HepG2 (cell line): ENCODE data around the gene AKR1A1. TPM values are rescaled to one million over a fixed set of nuclear protein-coding genes. Genes with fewer than 3 reads are reported as not detected.

Experiments
- ARID2 ChIP-seq: sonication (generic); formaldehyde crosslinking; IDR thresholded peaks from 2 replicates; pipeline ENCODE4 v1.8.1; 2022; ENCODE audit warnings: mild to moderate bottlenecking, missing genetic modification reagents, borderline replicate concordance
- ARID4A ChIP-seq: sonication (generic); formaldehyde crosslinking; IDR thresholded peaks from 2 replicates; pipeline ENCODE4 v1.5.0; 2020; ENCODE audit warnings: mild to moderate bottlenecking, missing genetic modification reagents, borderline replicate concordance
- FOXM1 ChIP-seq: sonication (generic); formaldehyde crosslinking; IDR thresholded peaks from 2 replicates; pipeline ENCODE4 v1.5.0; 2020; ENCODE audit warnings: missing genetic modification reagents
- GABPA ChIP-seq, 2 experiments: IDR thresholded peaks; 2 replicates each; pipeline ENCODE4 v1.6.1; 2011 to 2016; ENCODE audit warnings: low read depth in 2 of 2, low read length in 1 of 2, missing biosample characterization in 1 of 2, missing genetic modification characterization in 1 of 2
- GZF1 ChIP-seq: sonication (generic); formaldehyde crosslinking; IDR thresholded peaks from 2 replicates; pipeline ENCODE4 v1.5.1; 2020; ENCODE audit warnings: mild to moderate bottlenecking, missing genetic modification reagents
- KLF12 ChIP-seq: sonication (generic); formaldehyde crosslinking; IDR thresholded peaks from 2 replicates; pipeline ENCODE4 v1.4.0; 2020; ENCODE audit warnings: missing genetic modification reagents, borderline replicate concordance
- KLF15 ChIP-seq: sonication (generic); formaldehyde crosslinking; IDR thresholded peaks from 2 replicates; pipeline ENCODE4 v1.8.1; 2023; ENCODE audit warnings: borderline replicate concordance, mild to moderate bottlenecking, inconsistent platforms, missing genetic modification reagents, mixed read lengths
- KMT2B ChIP-seq: IDR thresholded peaks from 2 replicates; pipeline ENCODE4 v1.6.1; 2016; ENCODE audit warnings: missing genetic modification reagents, missing compliant biosample characterization
- POLR2A ChIP-seq, 2 experiments: IDR thresholded peaks; 2 replicates each; pipeline ENCODE4 v1.6.1; 2011; ENCODE audit warnings: low read depth in 2 of 2, low read length in 2 of 2, mild to moderate bottlenecking in 1 of 2, moderate library complexity in 1 of 2; ENCODE audit not compliant: insufficient read depth in 1 of 2
- PPARG ChIP-seq: conservative IDR thresholded peaks from 2 replicates; pipeline ENCODE4 v1.6.1; 2016; ENCODE audit warnings: missing biosample characterization, missing genetic modification reagents
- PTBP1 ChIP-seq: fragments of 200-400 bp; formaldehyde crosslinking; IDR thresholded peaks from 2 replicates; pipeline ENCODE4 v1.6.1; 2018; ENCODE audit warnings: low read length, low read depth; ENCODE audit not compliant: poor library complexity, severe bottlenecking
- RARA ChIP-seq: IDR thresholded peaks from 2 replicates; pipeline ENCODE4 v1.6.1; 2016; ENCODE audit warnings: missing genetic modification reagents, missing compliant biosample characterization
- RBAK ChIP-seq: sonication (generic); formaldehyde crosslinking; IDR thresholded peaks from 2 replicates; pipeline ENCODE4 v1.5.1; 2020; ENCODE audit warnings: mild to moderate bottlenecking, missing genetic modification reagents
- TGIF2 ChIP-seq: IDR thresholded peaks from 2 replicates; pipeline ENCODE4 v1.6.1; 2016; ENCODE audit warnings: control low read depth, missing compliant biosample characterization
- ZNF225 ChIP-seq: sonication (generic); formaldehyde crosslinking; IDR thresholded peaks from 2 replicates; pipeline ENCODE4 v1.4.0; 2020; ENCODE audit warnings: mild to moderate bottlenecking, missing genetic modification reagents
- ZNF496 ChIP-seq: sonication (generic); formaldehyde crosslinking; IDR thresholded peaks from 2 replicates; pipeline ENCODE4 v1.8.1; 2023; ENCODE audit warnings: mild to moderate bottlenecking, moderate library complexity, missing genetic modification reagents; ENCODE audit not compliant: insufficient replicate concordance
- ZNF513 ChIP-seq: sonication (generic); formaldehyde crosslinking; conservative IDR thresholded peaks from 2 replicates; pipeline ENCODE4 v1.5.0; 2020; ENCODE audit warnings: missing genetic modification reagents
- ZNF577 ChIP-seq: sonication (generic); formaldehyde crosslinking; IDR thresholded peaks from 2 replicates; pipeline ENCODE4 v1.4.0; 2020; ENCODE audit warnings: mild to moderate bottlenecking, low read depth, missing genetic modification reagents, borderline replicate concordance
- ZNF652 ChIP-seq: IDR thresholded peaks from 2 replicates; pipeline ENCODE4 v1.6.1; 2016; ENCODE audit warnings: low read depth, borderline replicate concordance
- ZNF737 ChIP-seq: sonication (generic); formaldehyde crosslinking; IDR thresholded peaks from 2 replicates; pipeline ENCODE4 v1.5.0; 2020; ENCODE audit warnings: missing genetic modification reagents, mild to moderate bottlenecking, borderline replicate concordance
- ZNF788 ChIP-seq: sonication (generic); formaldehyde crosslinking; IDR thresholded peaks from 2 replicates; pipeline ENCODE4 v1.5.0; 2020; ENCODE audit warnings: mild to moderate bottlenecking, missing genetic modification reagents, borderline replicate concordance
- polyA plus RNA-seq, 8 experiments: library from polyadenylated mRNA; depleted of rRNA in 3 of 8; stranded (reverse) in 7 of 8; unstranded in 1 of 8; fragments of >200 nt; fragmentation: Illumina TruSeq in 4 of 8; extraction: Trizol in 4 of 8; gene quantifications; 2 replicates each; pipeline versions ENCODE4 v1.2.1 to v1.2.3, GENCODE V29; 2011 to 2016; ENCODE audit warnings: low read depth in 4 of 8, missing spikeins in 1 of 8, mixed read lengths in 1 of 8; ENCODE audit not compliant: insufficient read depth in 1 of 8
- total RNA-seq, 5 experiments: library from RNA; depleted of rRNA; stranded (reverse); fragments of >200 nt; fragmentation: Illumina TruSeq; extraction: Trizol; gene quantifications; 2 replicates each; pipeline ENCODE4 v1.2.3, GENCODE V29; 2016; ENCODE audit warnings: low read depth in 1 of 5

AKR1A1 gene
- total and polyA plus RNA-seq, 2 of the 13 experiments (the other 11 are each of a cell fraction or from before 2014, with no cell fraction given): 181 to 217 TPM

- TF ChIP-seq ARID4A (CRISPR knock-in tag) (peak; percentile 96), KMT2B (peak; percentile 88), KLF12 (CRISPR knock-in tag) (0 out of 2 replicates have a peak, but pooled peaks have one; percentile 68), ZNF652 (CRISPR knock-in tag) (peak; percentile 24), ZNF788 (CRISPR knock-in tag) (peak; percentile 90), POLR2A (IDR thresholded peaks at IDR 0.05; ENCODE audit: insufficient read depth in 1 of 2, low read depth in 2 of 2, low read length in 2 of 2) (peak; percentile 93 to 97), ZNF737 (CRISPR knock-in tag) (peak; percentile 17; the same call in 1 of the 2 replicates), PTBP1 (no peak), KLF15 (peak; percentile 78; the same call in 1 of the 2 replicates), PPARG (CRISPR knock-in tag) (no peak; the same call in 1 of the 2 replicates), ZNF225 (no peak; the same call in none of the 2 replicates), ZNF577 (no peak), TGIF2 (CRISPR knock-in tag) (peak; percentile 95; the same call in 1 of the 2 replicates), GZF1 (CRISPR knock-in tag) (peak; percentile 74; the same call in 1 of the 2 replicates), RARA (peak; percentile 46; the same call in 1 of the 2 replicates), ARID2 (peak; percentile 95), FOXM1 (CRISPR knock-in tag) (0 out of 2 replicates have a peak, but pooled peaks have one; percentile 47), ZNF513 (CRISPR knock-in tag) (0 out of 2 replicates have a peak, but pooled peaks have one; percentile 61), RBAK (CRISPR knock-in tag) (no peak), ZNF496 (CRISPR knock-in tag) (no peak), GABPA (IDR thresholded peaks at IDR 0.05; ENCODE audit: low read depth, low read length) (peak; percentile 68), GABPA (CRISPR knock-in tag; IDR thresholded peaks at IDR 0.05; ENCODE audit: low read depth) (peak; percentile 91)
Measured at GRCh38 chr1:45550401-45551351, at the start of gene AKR1A1 (continued).
